Measurements from ENCODE around the gene PRKCA. TPM values are rescaled to one million over a fixed set of nuclear protein-coding genes. Genes with fewer than 3 reads are reported as not detected.

The PRKCA gene
- total RNA-seq, 4 donors from 2014 or later, result 26.0 to 89.0 (median 32.8) TPM

DNA sequence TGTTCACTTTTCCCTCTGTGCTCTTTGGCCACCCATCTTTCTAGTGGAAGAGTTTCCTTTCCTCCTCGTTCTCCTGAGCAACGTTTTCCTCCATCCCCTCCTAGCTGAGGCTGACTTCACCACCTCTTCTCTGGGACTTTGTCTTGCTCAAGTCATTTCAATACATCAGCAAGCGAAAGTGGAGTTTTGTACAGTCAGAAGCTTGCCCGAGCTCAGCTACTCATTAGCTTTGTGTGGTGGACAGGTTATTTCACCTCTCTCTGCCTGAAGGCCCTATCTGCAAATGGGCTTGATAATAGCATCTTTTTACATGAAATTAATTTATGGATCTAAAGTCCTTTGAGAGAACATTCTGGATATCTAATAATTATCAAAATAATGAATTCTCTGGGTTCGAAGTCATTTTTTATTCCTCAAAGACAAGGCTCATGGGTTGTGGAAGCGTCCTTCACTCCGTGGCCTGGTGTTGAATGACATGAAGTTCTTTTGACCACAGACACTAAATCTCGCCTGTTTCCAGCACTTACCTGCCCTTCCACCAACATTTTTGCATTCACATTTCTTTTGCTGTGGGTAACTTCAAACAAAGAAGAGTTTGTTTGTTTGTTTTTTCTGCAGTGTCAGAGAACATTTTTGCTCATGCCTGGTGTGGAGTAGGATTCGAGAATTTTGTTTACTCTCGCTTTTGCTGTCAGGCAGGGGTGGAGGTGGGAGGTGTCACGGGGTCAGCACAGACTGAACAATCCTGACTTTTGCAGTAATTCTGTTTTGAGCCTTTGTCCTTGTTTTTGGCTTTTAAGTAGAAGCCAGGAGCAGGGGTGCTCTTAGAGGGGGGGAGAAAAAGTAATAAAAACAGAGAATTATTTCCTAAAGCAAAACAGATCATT is 377.5 kb downstream of the PRKCA start:
- TF ChIP-seq, protein P1, sequence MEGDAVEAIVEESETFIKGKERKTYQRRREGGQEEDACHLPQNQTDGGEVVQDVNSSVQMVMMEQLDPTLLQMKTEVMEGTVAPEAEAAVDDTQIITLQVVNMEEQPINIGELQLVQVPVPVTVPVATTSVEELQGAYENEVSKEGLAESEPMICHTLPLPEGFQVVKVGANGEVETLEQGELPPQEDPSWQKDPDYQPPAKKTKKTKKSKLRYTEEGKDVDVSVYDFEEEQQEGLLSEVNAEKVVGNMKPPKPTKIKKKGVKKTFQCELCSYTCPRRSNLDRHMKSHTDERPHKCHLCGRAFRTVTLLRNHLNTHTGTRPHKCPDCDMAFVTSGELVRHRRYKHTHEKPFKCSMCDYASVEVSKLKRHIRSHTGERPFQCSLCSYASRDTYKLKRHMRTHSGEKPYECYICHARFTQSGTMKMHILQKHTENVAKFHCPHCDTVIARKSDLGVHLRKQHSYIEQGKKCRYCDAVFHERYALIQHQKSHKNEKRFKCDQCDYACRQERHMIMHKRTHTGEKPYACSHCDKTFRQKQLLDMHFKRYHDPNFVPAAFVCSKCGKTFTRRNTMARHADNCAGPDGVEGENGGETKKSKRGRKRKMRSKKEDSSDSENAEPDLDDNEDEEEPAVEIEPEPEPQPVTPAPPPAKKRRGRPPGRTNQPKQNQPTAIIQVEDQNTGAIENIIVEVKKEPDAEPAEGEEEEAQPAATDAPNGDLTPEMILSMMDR (IDR thresholded peaks at IDR 0.05), result no peak
- TF ChIP-seq POLR2A (IDR thresholded peaks at IDR 0.05) (no peak), EP300 (IDR thresholded peaks at IDR 0.05) (no peak), POLR2AphosphoS5 (IDR thresholded peaks at IDR 0.05) (no peak)
- WGBS, 2 donors (ENCODE audit: low coverage in 1 of 2), result 82 to 84% methylated on average over 7 to 11 of the region's 11 CpGs
- peaks cover 0 to 20% (median 0%) of the 10 kb centered on the region in 3 donors for H3K4me1 ChIP-seq
- ATAC-seq, result no peak
- H3K36me3 ChIP-seq, result no peaks in the 10 kb centered on the region
- no peak overlapping the region for H3K27ac ChIP-seq
- H3K9me3 ChIP-seq, result peaks cover 0 to 4% (median 0%) of the 10 kb centered on the region in 3 donors
- H3K4me3 ChIP-seq, result no peak overlapping the region
- H3K27me3 ChIP-seq, result no peaks in the 10 kb centered on the region

DNA sequence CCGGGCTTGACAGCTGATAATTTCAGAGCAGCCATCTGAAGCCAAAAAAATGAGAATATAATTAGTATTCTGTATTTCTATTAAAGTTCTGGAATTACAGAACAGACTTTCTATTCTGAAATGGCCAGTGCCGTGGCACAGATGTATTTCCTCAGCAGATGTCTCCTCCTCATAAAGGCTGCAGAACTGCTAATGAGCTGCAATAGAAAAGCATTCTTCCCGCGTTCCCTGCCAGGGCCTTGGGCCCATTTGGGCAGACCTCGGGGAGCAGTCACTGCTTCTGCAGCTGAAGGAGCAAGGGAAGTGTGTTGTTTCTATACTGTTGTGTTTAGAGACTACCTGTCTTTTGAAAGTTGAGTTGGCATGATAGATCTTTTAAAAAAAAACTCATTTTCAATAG is 379.9 kb downstream of the PRKCA start:
- ATAC-seq, result no peak
- no peak overlapping the region for H3K4me3 ChIP-seq
- peaks cover 0 to 20% (median 0%) of the 10 kb centered on the region in 3 donors for H3K4me1 ChIP-seq
- 23 to 39% methylated on average over 5 of the region's 5 CpGs for WGBS, 2 donors (ENCODE audit: low coverage in 1 of 2)
- no peak overlapping the region for H3K27ac ChIP-seq
- peaks cover 0 to 4% (median 0%) of the 10 kb centered on the region in 3 donors for H3K9me3 ChIP-seq
- H3K27me3 ChIP-seq, result no peaks in the 10 kb centered on the region
- TF ChIP-seq POLR2A (IDR thresholded peaks at IDR 0.05) (no peak), POLR2AphosphoS5 (IDR thresholded peaks at IDR 0.05) (no peak), EP300 (IDR thresholded peaks at IDR 0.05) (no peak)
- TF ChIP-seq, protein P1 (IDR thresholded peaks at IDR 0.05), result no peak
- H3K36me3 ChIP-seq, result peaks cover 0 to 4% of the 10 kb centered on the region in 2 donors

DNA sequence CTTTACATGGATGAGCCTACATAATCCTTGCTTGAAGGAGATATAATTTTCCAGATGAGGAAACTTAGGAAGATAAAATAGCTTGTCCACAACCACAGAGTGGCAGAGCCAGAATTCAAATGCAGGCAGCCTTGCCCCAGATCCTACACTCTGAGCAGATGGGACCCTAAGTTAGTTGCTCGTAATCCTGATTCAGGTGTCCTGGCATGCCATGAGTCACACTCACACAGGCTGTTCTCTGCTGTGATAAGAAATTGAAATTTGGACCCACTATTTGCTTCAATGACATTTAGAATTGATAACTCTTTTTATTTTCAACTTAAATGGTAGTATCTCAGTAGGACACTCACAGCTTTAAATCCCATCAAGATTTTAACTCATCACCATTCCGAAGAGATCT is 381.8 kb downstream of the PRKCA start:
- no peak overlapping the region for H3K27ac ChIP-seq
- H3K4me3 ChIP-seq, result no peak overlapping the region
- H3K9me3 ChIP-seq, result no peaks in the 10 kb centered on the region
- peaks cover 0 to 24% of the 10 kb centered on the region in 2 donors for H3K36me3 ChIP-seq
- H3K4me1 ChIP-seq, result peaks cover 0 to 20% (median 0%) of the 10 kb centered on the region in 3 donors
- H3K27me3 ChIP-seq, result no peaks in the 10 kb centered on the region
- WGBS, 2 donors (ENCODE audit: low coverage in 1 of 2), result 92 to 93% methylated on average over 2 of the region's 2 CpGs
- no peak for ATAC-seq
- TF ChIP-seq POLR2AphosphoS5 (IDR thresholded peaks at IDR 0.05) (no peak), POLR2A (IDR thresholded peaks at IDR 0.05) (no peak), EP300 (IDR thresholded peaks at IDR 0.05) (no peak)
- TF ChIP-seq, protein P1 (IDR thresholded peaks at IDR 0.05), result no peak

DNA sequence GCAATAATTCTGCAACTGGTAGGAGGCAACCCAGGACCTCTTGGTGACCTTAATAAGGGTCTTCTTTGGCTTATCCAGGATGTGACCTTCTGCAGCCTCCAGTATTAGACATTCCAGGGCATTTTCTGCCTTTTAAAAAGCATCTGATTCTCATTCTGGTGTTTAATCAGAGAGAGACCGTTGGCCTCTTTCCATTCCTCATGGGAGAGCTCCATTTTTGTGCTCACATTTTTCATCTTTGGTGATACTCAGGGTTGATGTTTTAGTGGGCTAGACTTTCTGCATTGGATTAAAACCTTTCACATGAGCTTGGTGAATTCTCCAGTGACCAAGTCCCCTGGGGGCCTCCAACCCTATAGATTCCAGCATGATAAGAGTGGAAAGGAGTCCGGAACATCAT is 382.3 kb downstream of the PRKCA start:
- TF ChIP-seq, protein P1 (IDR thresholded peaks at IDR 0.05), result no peak
- TF ChIP-seq POLR2A (IDR thresholded peaks at IDR 0.05) (no peak), POLR2AphosphoS5 (IDR thresholded peaks at IDR 0.05) (no peak), EP300 (IDR thresholded peaks at IDR 0.05) (no peak)
- no peak for ATAC-seq
- H3K36me3 ChIP-seq, result peaks cover 0 to 28% of the 10 kb centered on the region in 2 donors
- H3K4me1 ChIP-seq, result peaks cover 0 to 20% (median 0%) of the 10 kb centered on the region in 3 donors
- H3K9me3 ChIP-seq, result no peaks in the 10 kb centered on the region
- WGBS, 2 donors (ENCODE audit: low coverage in 1 of 2), result 75 to 100% methylated on average over 1 to 2 of the region's 2 CpGs
- H3K27ac ChIP-seq, result no peak overlapping the region
- no peaks in the 10 kb centered on the region for H3K27me3 ChIP-seq
- H3K4me3 ChIP-seq, result no peak overlapping the region

DNA sequence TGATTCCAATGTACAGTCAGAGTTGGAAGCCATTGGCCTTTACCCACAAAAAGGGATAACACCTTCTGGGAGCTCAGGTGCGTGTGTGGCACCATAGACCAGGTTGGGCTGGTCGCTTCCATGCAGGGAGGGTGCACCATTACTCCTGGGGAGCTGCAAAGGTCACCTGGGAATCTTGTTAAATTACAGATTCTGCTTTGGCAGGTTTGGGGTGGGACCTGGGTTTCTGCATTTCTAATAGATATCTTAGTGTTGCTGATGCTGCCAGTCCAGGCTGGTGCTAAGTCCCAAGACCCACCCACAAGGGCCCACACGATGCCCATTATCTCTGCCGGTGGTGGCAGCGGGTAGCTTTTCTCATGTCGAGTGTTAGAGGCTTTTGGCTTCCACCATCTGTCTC is 384.2 kb downstream of the PRKCA start:
- Histone ChIP-seq H3K36me3 (peaks cover 0 to 39% of the 10 kb centered on the region in 2 donors), H3K4me3 (no peak overlapping the region), H3K27ac (no peak overlapping the region), H3K4me1 (peaks cover 0 to 23% (median 0%) of the 10 kb centered on the region in 3 donors), H3K27me3 (no peaks in the 10 kb centered on the region), H3K9me3 (no peaks in the 10 kb centered on the region)
- no peak for ATAC-seq
- TF ChIP-seq POLR2A (IDR thresholded peaks at IDR 0.05), result no peak
- TF ChIP-seq, protein P1 (IDR thresholded peaks at IDR 0.05), result no peak
- no peak for TF ChIP-seq EP300 (IDR thresholded peaks at IDR 0.05)
- TF ChIP-seq POLR2AphosphoS5 (IDR thresholded peaks at IDR 0.05), result no peak
- 90 to 96% methylated on average over 4 to 5 of the region's 6 CpGs for WGBS, 2 donors (ENCODE audit: low coverage in 1 of 2)

Data from gastroesophageal sphincter (tissue), 4 donors.